ENCODE results near the gene DCBLD1. TPM values are rescaled to one million over a fixed set of nuclear protein-coding genes. Genes with fewer than 3 reads are reported as not detected.
"Not testable (repeated sequence)": the region's sequence is repeated elsewhere in the genome, so short reads cannot be mapped to it uniquely, and the experiment has no call there.

DCBLD1 gene
- total RNA-seq, 1 donor from 2014 or later, result 30.1 TPM

DNA sequence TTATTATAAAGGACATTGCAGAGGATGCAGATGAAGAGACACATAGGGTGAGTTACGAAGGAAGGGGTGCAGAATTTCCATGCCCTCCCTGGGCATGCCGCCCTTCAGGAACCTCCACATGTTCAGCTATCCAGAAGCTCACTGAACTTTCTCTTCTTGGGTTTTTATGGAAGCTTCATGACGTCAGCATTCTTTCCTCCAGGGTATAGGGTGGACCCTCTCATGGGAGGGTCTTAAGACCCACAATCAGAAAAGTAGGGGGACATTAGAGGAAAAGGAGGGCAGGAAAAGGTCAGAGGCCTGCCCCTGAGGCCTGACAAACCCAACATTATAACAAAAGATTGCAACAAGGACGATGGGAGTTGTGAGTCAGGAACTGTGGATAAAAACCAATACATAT lies 14.6 kb upstream of the DCBLD1 start:
- Mint-ChIP-seq H3K27me3 (ENCODE audit: low read depth) (peaks cover 2% of the 10 kb centered on the region), H3K4me3 (no peak overlapping the region), H3K4me1 (no peaks in the 10 kb centered on the region), H3K9me3 (no peaks in the 10 kb centered on the region), H3K27ac (no peak overlapping the region), H3K36me3 (no peaks in the 10 kb centered on the region)
- TF ChIP-seq, protein P1, sequence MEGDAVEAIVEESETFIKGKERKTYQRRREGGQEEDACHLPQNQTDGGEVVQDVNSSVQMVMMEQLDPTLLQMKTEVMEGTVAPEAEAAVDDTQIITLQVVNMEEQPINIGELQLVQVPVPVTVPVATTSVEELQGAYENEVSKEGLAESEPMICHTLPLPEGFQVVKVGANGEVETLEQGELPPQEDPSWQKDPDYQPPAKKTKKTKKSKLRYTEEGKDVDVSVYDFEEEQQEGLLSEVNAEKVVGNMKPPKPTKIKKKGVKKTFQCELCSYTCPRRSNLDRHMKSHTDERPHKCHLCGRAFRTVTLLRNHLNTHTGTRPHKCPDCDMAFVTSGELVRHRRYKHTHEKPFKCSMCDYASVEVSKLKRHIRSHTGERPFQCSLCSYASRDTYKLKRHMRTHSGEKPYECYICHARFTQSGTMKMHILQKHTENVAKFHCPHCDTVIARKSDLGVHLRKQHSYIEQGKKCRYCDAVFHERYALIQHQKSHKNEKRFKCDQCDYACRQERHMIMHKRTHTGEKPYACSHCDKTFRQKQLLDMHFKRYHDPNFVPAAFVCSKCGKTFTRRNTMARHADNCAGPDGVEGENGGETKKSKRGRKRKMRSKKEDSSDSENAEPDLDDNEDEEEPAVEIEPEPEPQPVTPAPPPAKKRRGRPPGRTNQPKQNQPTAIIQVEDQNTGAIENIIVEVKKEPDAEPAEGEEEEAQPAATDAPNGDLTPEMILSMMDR (IDR thresholded peaks at IDR 0.05; ENCODE audit: unreplicated experiment), result no peak
- no peak for DNase-seq (ENCODE audit: low spot score in 2 of 2, unreplicated experiment in 2 of 2)

DNA sequence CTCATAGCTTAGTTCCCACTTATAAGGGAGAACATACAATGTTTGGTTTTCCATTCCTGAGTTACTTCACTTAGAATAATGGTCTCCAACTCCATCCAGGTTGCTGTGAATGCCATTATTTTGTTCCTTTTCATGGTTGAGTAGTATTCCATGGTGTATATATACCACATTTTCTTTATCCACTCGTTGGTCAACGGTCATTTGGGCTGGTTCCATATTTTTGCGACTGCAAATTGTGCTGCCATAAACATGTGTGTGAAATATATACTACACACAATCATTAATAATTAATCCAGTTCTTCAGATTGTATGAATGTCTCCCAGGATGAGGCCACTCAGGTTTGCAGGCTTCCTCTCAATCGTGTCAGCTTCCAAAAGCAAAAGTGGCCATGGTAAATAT lies 13.9 kb upstream of the DCBLD1 start:
- not testable (repeated sequence) for H3K9me3 Mint-ChIP-seq; DNase-seq (ENCODE audit: low spot score in 2 of 2, unreplicated experiment in 2 of 2); H3K27me3 Mint-ChIP-seq (ENCODE audit: low read depth); H3K36me3 Mint-ChIP-seq; H3K4me3 Mint-ChIP-seq; H3K4me1 Mint-ChIP-seq; H3K27ac Mint-ChIP-seq

DNA sequence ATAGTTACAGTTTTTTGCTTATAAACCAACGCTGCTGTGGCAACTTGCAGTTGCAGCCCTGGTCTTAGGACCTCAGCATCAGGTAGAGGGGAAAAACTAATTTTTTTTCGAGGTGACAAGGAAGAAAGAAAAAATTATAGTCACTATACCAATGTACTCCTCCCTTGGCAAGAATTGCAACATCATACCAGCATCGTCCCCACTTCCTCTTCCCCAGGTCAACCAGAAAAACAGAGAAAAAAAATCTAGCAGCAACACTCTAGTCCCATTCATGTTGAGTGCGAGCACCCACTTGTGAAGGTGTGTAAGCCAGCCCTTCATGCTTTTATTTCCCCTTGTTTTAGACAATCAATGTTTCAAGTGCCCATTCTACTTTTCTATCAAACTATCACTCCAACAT lies 13.1 kb upstream of the DCBLD1 start:
- Mint-ChIP-seq H3K4me1 (no peaks in the 10 kb centered on the region), H3K4me3 (no peak overlapping the region), H3K36me3 (no peaks in the 10 kb centered on the region), H3K27ac (no peak overlapping the region), H3K27me3 (ENCODE audit: low read depth) (peaks cover 2% of the 10 kb centered on the region), H3K9me3 (no peaks in the 10 kb centered on the region)
- DNase-seq (ENCODE audit: low spot score in 2 of 2, unreplicated experiment in 2 of 2), result no peak
- TF ChIP-seq, protein P1 (IDR thresholded peaks at IDR 0.05; ENCODE audit: unreplicated experiment), result no peak

DNA sequence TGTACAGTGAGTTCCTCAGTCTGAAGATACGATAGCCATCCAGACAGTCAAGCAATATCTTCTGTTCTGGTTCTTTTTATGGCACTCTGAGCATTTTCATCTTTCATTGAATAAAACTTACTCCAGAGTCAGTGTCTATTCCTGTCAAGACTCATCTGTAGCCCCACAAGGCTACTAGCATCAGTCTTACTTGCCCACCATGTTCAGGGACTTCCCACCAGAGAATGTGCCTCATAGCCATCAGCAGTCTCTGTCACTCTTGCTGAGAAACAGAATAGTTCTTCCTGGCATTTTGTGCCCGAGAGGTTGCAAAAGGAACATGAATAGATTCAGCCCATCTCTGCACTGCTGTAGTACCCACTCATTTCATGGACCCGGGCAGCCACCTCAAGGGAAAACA lies 12.7 kb upstream of the DCBLD1 start:
- no peak overlapping the region for H3K4me3 Mint-ChIP-seq
- no peaks in the 10 kb centered on the region for H3K36me3 Mint-ChIP-seq
- H3K27me3 Mint-ChIP-seq (ENCODE audit: low read depth), result peaks cover 2% of the 10 kb centered on the region

DNA sequence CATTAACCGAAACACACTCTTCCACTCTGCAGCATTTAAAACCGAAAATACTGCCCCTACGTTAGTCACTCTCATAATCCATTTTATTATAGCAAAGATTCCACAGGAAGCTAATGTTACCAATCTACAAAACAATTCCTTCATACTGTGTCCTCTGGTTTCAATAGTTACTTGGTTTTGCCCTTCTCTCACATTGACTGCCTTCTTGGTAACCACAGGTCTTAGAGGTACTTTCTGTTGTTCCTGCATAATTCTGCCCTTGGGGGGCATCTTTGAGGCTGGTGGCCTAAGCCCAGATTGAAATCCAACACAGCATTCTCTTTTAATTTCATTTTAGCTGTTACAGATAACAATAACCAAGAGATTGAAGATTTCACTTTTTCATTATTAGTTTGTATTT lies 9.8 kb upstream of the DCBLD1 start:
- Mint-ChIP-seq H3K27me3 (ENCODE audit: low read depth) (no peaks in the 10 kb centered on the region), H3K9me3 (no peaks in the 10 kb centered on the region)

More for the DNA sequence above, 12.7 kb upstream of the DCBLD1 start:
- Mint-ChIP-seq H3K4me1 (no peaks in the 10 kb centered on the region), H3K27ac (no peak overlapping the region), H3K9me3 (no peaks in the 10 kb centered on the region)
- TF ChIP-seq, protein P1 (IDR thresholded peaks at IDR 0.05; ENCODE audit: unreplicated experiment), result no peak
- DNase-seq (ENCODE audit: low spot score in 2 of 2, unreplicated experiment in 2 of 2), result no peak

DNA sequence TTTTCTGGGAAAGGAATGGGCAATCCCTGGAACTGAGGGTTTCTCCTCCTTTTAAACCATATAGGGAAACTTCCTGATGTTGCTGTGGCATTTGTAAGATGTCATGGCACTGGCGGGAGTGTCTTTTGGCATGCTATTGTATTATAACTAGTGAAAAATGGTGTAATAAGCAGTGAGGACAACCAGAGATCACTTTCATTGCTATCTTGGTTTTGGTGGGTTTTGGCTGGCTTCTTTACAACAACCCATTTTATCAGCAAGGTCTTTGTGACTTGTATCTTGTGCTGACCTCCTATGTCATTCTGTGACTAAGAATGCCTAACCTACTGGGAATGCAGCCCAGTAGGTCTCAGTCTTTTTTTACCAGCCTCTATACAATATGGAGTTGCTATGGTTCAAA lies 9.1 kb upstream of the DCBLD1 start:
- no peak for DNase-seq (ENCODE audit: low spot score in 2 of 2, unreplicated experiment in 2 of 2)
- H3K27ac Mint-ChIP-seq, result no peak overlapping the region
- TF ChIP-seq, protein P1 (IDR thresholded peaks at IDR 0.05; ENCODE audit: unreplicated experiment), result no peak
- no peaks in the 10 kb centered on the region for H3K36me3 Mint-ChIP-seq
- H3K4me1 Mint-ChIP-seq, result no peaks in the 10 kb centered on the region
- H3K9me3 Mint-ChIP-seq, result no peaks in the 10 kb centered on the region
- H3K4me3 Mint-ChIP-seq, result no peak overlapping the region
- no peaks in the 10 kb centered on the region for H3K27me3 Mint-ChIP-seq (ENCODE audit: low read depth)

More for the DNA sequence above, 9.8 kb upstream of the DCBLD1 start:
- H3K4me3 Mint-ChIP-seq, result no peak overlapping the region
- no peak for DNase-seq (ENCODE audit: low spot score in 2 of 2, unreplicated experiment in 2 of 2)
- TF ChIP-seq, protein P1 (IDR thresholded peaks at IDR 0.05; ENCODE audit: unreplicated experiment), result no peak
- no peaks in the 10 kb centered on the region for H3K36me3 Mint-ChIP-seq
- no peaks in the 10 kb centered on the region for H3K4me1 Mint-ChIP-seq
- H3K27ac Mint-ChIP-seq, result no peak overlapping the region

Measured in mesothelial cell of epicardium (in vitro differentiated cells).